DND-41 (cell line): ENCODE data around the gene PHACTR1.

Experiments used
- ATAC-seq: fragments of 200-7000 bp; cut with Tn5 transposase; 3 replicates; pipeline ENCODE4 v1.9.1; 2021; ENCODE audit warnings: low read depth; ENCODE audit not compliant: insufficient read depth
- DNase-seq: peaks from one replicate; pipeline ENCODE4 v3.0.0-alpha.2; 2020
- H2AFZ ChIP-seq: 2 replicates; pipeline ENCODE4 v1.6.0; 2012; ENCODE audit warnings: low read depth, low read length
- H3K27ac ChIP-seq: 2 replicates; pipeline ENCODE4 v1.5.1; 2012; ENCODE audit warnings: low read length, inconsistent platforms
- H3K27me3 ChIP-seq: fragments of 200-600 bp; sonication (generic); 2 replicates; pipeline ENCODE4 v1.6.0; 2012; ENCODE audit warnings: low read length, mild to moderate bottlenecking, inconsistent platforms; ENCODE audit not compliant: insufficient read depth, poor library complexity
- H3K36me3 ChIP-seq: 2 replicates; pipeline ENCODE4 v1.5.1; 2012; ENCODE audit warnings: low read length, inconsistent platforms; ENCODE audit not compliant: insufficient read depth
- H3K4me1 ChIP-seq: 2 replicates; pipeline ENCODE4 v1.5.1; 2012; ENCODE audit warnings: mild to moderate bottlenecking, low read length; ENCODE audit not compliant: insufficient read depth
- H3K4me2 ChIP-seq: 2 replicates; pipeline ENCODE4 v1.6.0; 2012; ENCODE audit warnings: mild to moderate bottlenecking, moderate library complexity, low read length, inconsistent platforms; ENCODE audit not compliant: insufficient read depth
- H3K4me3 ChIP-seq, 2 experiments: fragments of 200-600 bp in 1 of 2; shearing (Covaris generic) in 1 of 2; 2 replicates each; pipeline ENCODE4 v1.5.1; 2012 to 2016; ENCODE audit warnings: inconsistent platforms in 2 of 2, low read length in 2 of 2, mild to moderate bottlenecking in 2 of 2, low read depth in 1 of 2, moderate library complexity in 1 of 2
- H3K79me2 ChIP-seq: 2 replicates; pipeline ENCODE4 v1.6.0; 2012; ENCODE audit warnings: low read length, inconsistent platforms; ENCODE audit not compliant: insufficient read depth
- H3K9ac ChIP-seq: 2 replicates; pipeline ENCODE4 v1.6.0; 2012; ENCODE audit warnings: low read depth, mild to moderate bottlenecking, inconsistent platforms, low read length, moderate library complexity
- H3K9me3 ChIP-seq: 2 replicates; pipeline ENCODE4 v1.5.1; 2012; ENCODE audit warnings: low read length, moderate library complexity, mild to moderate bottlenecking, inconsistent platforms; ENCODE audit not compliant: insufficient read depth, severe bottlenecking
- H4K20me1 ChIP-seq: 2 replicates; pipeline ENCODE4 v1.6.0; 2012; ENCODE audit warnings: low read length; ENCODE audit not compliant: insufficient read depth
- EZH2 ChIP-seq: IDR thresholded peaks from 3 replicates; pipeline ENCODE4 v1.6.1; 2012; ENCODE audit warnings: borderline replicate concordance, low read depth, mild to moderate bottlenecking, moderate library complexity, low read length, inconsistent platforms; ENCODE audit not compliant: severe bottlenecking
- TF ChIP-seq, protein P1 (sequence below): IDR thresholded peaks from 2 replicates; pipeline ENCODE4 v1.5.1; 2012; ENCODE audit warnings: borderline replicate concordance, low read length, moderate library complexity, mild to moderate bottlenecking; ENCODE audit not compliant: poor library complexity, severe bottlenecking; ENCODE audit errors: extremely low read depth

PHACTR1 gene

GRCh38 chr6:13287104-13287503, 570.5 kb downstream of the PHACTR1 start:
- peaks cover 14% of the 10 kb centered on the region for H3K9me3 ChIP-seq
- peaks cover 5% of the 10 kb centered on the region; the same call in 1 of the 2 replicates for H3K36me3 ChIP-seq
- H2AFZ ChIP-seq = no peak overlapping the region
- no peak overlapping the region for H3K4me2 ChIP-seq
- TF ChIP-seq EZH2 = no peak
- TF ChIP-seq, protein P1, sequence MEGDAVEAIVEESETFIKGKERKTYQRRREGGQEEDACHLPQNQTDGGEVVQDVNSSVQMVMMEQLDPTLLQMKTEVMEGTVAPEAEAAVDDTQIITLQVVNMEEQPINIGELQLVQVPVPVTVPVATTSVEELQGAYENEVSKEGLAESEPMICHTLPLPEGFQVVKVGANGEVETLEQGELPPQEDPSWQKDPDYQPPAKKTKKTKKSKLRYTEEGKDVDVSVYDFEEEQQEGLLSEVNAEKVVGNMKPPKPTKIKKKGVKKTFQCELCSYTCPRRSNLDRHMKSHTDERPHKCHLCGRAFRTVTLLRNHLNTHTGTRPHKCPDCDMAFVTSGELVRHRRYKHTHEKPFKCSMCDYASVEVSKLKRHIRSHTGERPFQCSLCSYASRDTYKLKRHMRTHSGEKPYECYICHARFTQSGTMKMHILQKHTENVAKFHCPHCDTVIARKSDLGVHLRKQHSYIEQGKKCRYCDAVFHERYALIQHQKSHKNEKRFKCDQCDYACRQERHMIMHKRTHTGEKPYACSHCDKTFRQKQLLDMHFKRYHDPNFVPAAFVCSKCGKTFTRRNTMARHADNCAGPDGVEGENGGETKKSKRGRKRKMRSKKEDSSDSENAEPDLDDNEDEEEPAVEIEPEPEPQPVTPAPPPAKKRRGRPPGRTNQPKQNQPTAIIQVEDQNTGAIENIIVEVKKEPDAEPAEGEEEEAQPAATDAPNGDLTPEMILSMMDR = no peak
- H3K79me2 ChIP-seq = no peaks in the 10 kb centered on the region
- no peak overlapping the region for H3K27ac ChIP-seq
- ATAC-seq (no peak), DNase-seq (no peak)
- H3K4me3 ChIP-seq = no peak overlapping the region
- no peak overlapping the region for H3K9ac ChIP-seq
- no peaks in the 10 kb centered on the region for H4K20me1 ChIP-seq
- no peaks in the 10 kb centered on the region for H3K27me3 ChIP-seq
- no peaks in the 10 kb centered on the region for H3K4me1 ChIP-seq

DNA sequence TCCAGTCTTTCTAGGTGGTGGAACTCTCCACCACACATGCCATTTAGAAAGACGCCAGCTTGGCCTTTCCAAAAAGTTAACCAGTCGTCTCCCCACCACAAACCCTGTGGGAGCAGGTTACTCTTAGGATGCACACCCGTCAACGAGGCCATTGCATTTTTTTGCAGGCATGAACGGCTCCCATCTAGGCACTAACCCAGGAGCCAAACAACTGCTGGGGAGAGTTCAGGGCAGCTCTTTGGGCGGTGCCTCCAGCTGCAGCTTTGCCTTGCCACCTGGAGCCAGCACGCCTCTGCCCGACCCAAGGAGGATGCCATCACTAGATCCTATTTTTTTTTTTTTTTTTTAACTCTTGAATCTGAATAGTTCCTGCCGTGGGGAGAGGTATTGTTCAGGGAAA, 571.9 kb downstream of the PHACTR1 start:
- H3K4me3 ChIP-seq = no peak overlapping the region
- H3K4me2 ChIP-seq = no peak overlapping the region
- H3K4me1 ChIP-seq = no peaks in the 10 kb centered on the region
- ATAC-seq = no peak
- H2AFZ ChIP-seq = no peak overlapping the region
- no peaks in the 10 kb centered on the region for H4K20me1 ChIP-seq
- TF ChIP-seq EZH2 = no peak
- TF ChIP-seq, protein P1 = no peak
- no peaks in the 10 kb centered on the region for H3K79me2 ChIP-seq
- H3K9ac ChIP-seq = no peak overlapping the region
- no peak for DNase-seq
- H3K27ac ChIP-seq = no peak overlapping the region
- H3K9me3 ChIP-seq = peaks cover 14% of the 10 kb centered on the region
- H3K36me3 ChIP-seq = peaks cover 14% of the 10 kb centered on the region
- no peaks in the 10 kb centered on the region for H3K27me3 ChIP-seq

DNA sequence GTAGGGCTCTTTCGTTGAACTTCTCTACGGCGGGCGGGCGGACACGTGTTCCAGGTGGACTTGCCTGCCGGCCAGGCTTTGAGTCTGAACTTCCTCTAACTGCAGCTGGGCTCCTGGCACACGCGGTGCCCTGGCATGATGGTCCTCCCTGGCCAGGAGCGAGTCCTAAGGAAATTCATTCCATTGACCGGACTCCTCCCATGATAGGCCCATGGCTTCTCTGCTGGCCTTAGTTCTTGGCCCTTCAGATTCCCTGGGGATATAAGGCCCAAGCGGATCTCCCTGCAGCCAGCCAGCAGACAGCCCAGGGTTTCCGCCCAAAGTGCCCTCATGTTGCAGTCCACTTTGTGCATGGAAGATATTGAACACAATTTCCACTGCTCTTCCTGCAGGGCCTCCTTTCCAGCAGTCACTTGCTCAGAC, 572.4 kb downstream of the PHACTR1 start:
- Histone ChIP-seq H3K9me3 (peaks cover 14% of the 10 kb centered on the region), H3K4me1 (no peaks in the 10 kb centered on the region), H2AFZ (no peak overlapping the region), H3K27ac (no peak overlapping the region), H3K36me3 (peaks cover 18% of the 10 kb centered on the region), H3K9ac (no peak overlapping the region), H3K27me3 (no peaks in the 10 kb centered on the region), H3K79me2 (no peaks in the 10 kb centered on the region), H4K20me1 (no peaks in the 10 kb centered on the region), H3K4me3 (no peak overlapping the region), H3K4me2 (no peak overlapping the region)
- no peak for DNase-seq
- ATAC-seq = no peak
- TF ChIP-seq, protein P1 = no peak
- no peak for TF ChIP-seq EZH2
